ENCODE data around the gene RAB27B.

RAB27B gene

GRCh38 chr18:54790109-54790508 is 38.2 kb upstream of the RAB27B start:
- no peaks in the 10 kb centered on the region for H3K9me3 ChIP-seq (ENCODE audit: insufficient read depth, low read length, severe bottlenecking)
- no peak overlapping the region for H3K4me2 ChIP-seq (ENCODE audit: insufficient read depth, low read length)
- H3K4me1 ChIP-seq (ENCODE audit: insufficient read depth, low read length) = peaks cover 11% of the 10 kb centered on the region
- TF ChIP-seq EZH2 (IDR thresholded peaks at IDR 0.05; ENCODE audit: borderline replicate concordance, low read depth, low read length, severe bottlenecking) (no peak), CTCF (IDR thresholded peaks at IDR 0.05; ENCODE audit: borderline replicate concordance, extremely low read depth, low read length, poor library complexity, severe bottlenecking) (no peak)
- H2AFZ ChIP-seq (ENCODE audit: low read depth, low read length) = no peak overlapping the region
- DNase-seq (no peak), ATAC-seq (ENCODE audit: insufficient read depth, low read depth) (no peak)
- H3K36me3 ChIP-seq (ENCODE audit: insufficient read depth, low read length) = no peaks in the 10 kb centered on the region
- no peak overlapping the region for H3K27ac ChIP-seq (ENCODE audit: low read length)
- no peaks in the 10 kb centered on the region for H3K27me3 ChIP-seq (ENCODE audit: insufficient read depth, low read length, poor library complexity)
- H3K4me3 ChIP-seq (ENCODE audit: low read depth in 1 of 2, low read length in 2 of 2) = no peak overlapping the region
- no peaks in the 10 kb centered on the region for H3K79me2 ChIP-seq (ENCODE audit: insufficient read depth, low read length)
- no peak overlapping the region for H3K9ac ChIP-seq (ENCODE audit: low read depth, low read length)
- no peaks in the 10 kb centered on the region for H4K20me1 ChIP-seq (ENCODE audit: insufficient read depth, low read length)

GRCh38 chr18:54791657-54792056 is 36.6 kb upstream of the RAB27B start:
- Histone ChIP-seq H3K4me1 (ENCODE audit: insufficient read depth, low read length) (peaks cover 11% of the 10 kb centered on the region), H4K20me1 (ENCODE audit: insufficient read depth, low read length) (no peaks in the 10 kb centered on the region), H3K79me2 (ENCODE audit: insufficient read depth, low read length) (no peaks in the 10 kb centered on the region), H3K4me3 (ENCODE audit: low read depth in 1 of 2, low read length in 2 of 2) (no peak overlapping the region), H3K4me2 (ENCODE audit: insufficient read depth, low read length) (no peak overlapping the region), H3K27ac (ENCODE audit: low read length) (no peak overlapping the region), H3K9ac (ENCODE audit: low read depth, low read length) (no peak overlapping the region), H3K36me3 (ENCODE audit: insufficient read depth, low read length) (no peaks in the 10 kb centered on the region), H3K9me3 (ENCODE audit: insufficient read depth, low read length, severe bottlenecking) (no peaks in the 10 kb centered on the region), H2AFZ (ENCODE audit: low read depth, low read length) (no peak overlapping the region), H3K27me3 (ENCODE audit: insufficient read depth, low read length, poor library complexity) (no peaks in the 10 kb centered on the region)
- TF ChIP-seq EZH2 (IDR thresholded peaks at IDR 0.05; ENCODE audit: borderline replicate concordance, low read depth, low read length, severe bottlenecking) = no peak
- TF ChIP-seq CTCF (IDR thresholded peaks at IDR 0.05; ENCODE audit: borderline replicate concordance, extremely low read depth, low read length, poor library complexity, severe bottlenecking) = no peak
- no peak for ATAC-seq (ENCODE audit: insufficient read depth, low read depth)
- DNase-seq = no peak

- ATAC-seq (ENCODE audit: insufficient read depth, low read depth) (no peak), DNase-seq (no peak)
- Histone ChIP-seq H3K9me3 (ENCODE audit: insufficient read depth, low read length, severe bottlenecking) (no peaks in the 10 kb centered on the region), H3K4me2 (ENCODE audit: insufficient read depth, low read length) (no peak overlapping the region), H3K27ac (ENCODE audit: low read length) (no peak overlapping the region), H3K9ac (ENCODE audit: low read depth, low read length) (no peak overlapping the region), H3K27me3 (ENCODE audit: insufficient read depth, low read length, poor library complexity) (no peaks in the 10 kb centered on the region), H3K4me3 (ENCODE audit: low read depth in 1 of 2, low read length in 2 of 2) (no peak overlapping the region), H3K4me1 (ENCODE audit: insufficient read depth, low read length) (peaks cover 9% of the 10 kb centered on the region), H2AFZ (ENCODE audit: low read depth, low read length) (no peak overlapping the region), H3K36me3 (ENCODE audit: insufficient read depth, low read length) (no peaks in the 10 kb centered on the region), H4K20me1 (ENCODE audit: insufficient read depth, low read length) (no peaks in the 10 kb centered on the region), H3K79me2 (ENCODE audit: insufficient read depth, low read length) (no peaks in the 10 kb centered on the region)
- TF ChIP-seq CTCF (IDR thresholded peaks at IDR 0.05; ENCODE audit: borderline replicate concordance, extremely low read depth, low read length, poor library complexity, severe bottlenecking) (no peak), EZH2 (IDR thresholded peaks at IDR 0.05; ENCODE audit: borderline replicate concordance, low read depth, low read length, severe bottlenecking) (no peak)
Observed at GRCh38 chr18:54792079-54792478, 36.2 kb upstream of the RAB27B start.

GRCh38 chr18:54794823-54795222 is 33.5 kb upstream of the RAB27B start:
- no peaks in the 10 kb centered on the region for H3K27me3 ChIP-seq (ENCODE audit: insufficient read depth, low read length, poor library complexity)
- H3K36me3 ChIP-seq (ENCODE audit: insufficient read depth, low read length) = no peaks in the 10 kb centered on the region
- H2AFZ ChIP-seq (ENCODE audit: low read depth, low read length) = no peak overlapping the region
- H4K20me1 ChIP-seq (ENCODE audit: insufficient read depth, low read length) = no peaks in the 10 kb centered on the region
- DNase-seq (no peak), ATAC-seq (ENCODE audit: insufficient read depth, low read depth) (no peak)
- H3K27ac ChIP-seq (ENCODE audit: low read length) = no peak overlapping the region
- H3K4me2 ChIP-seq (ENCODE audit: insufficient read depth, low read length) = no peak overlapping the region
- no peak overlapping the region for H3K4me3 ChIP-seq (ENCODE audit: low read depth in 1 of 2, low read length in 2 of 2)
- no peak overlapping the region for H3K9ac ChIP-seq (ENCODE audit: low read depth, low read length)
- no peaks in the 10 kb centered on the region for H3K9me3 ChIP-seq (ENCODE audit: insufficient read depth, low read length, severe bottlenecking)
- no peaks in the 10 kb centered on the region for H3K4me1 ChIP-seq (ENCODE audit: insufficient read depth, low read length)
- TF ChIP-seq CTCF (IDR thresholded peaks at IDR 0.05; ENCODE audit: borderline replicate concordance, extremely low read depth, low read length, poor library complexity, severe bottlenecking) (no peak), EZH2 (IDR thresholded peaks at IDR 0.05; ENCODE audit: borderline replicate concordance, low read depth, low read length, severe bottlenecking) (no peak)
- no peaks in the 10 kb centered on the region for H3K79me2 ChIP-seq (ENCODE audit: insufficient read depth, low read length)
